ENCODE measurements around the gene EHBP1L1. TPM values are rescaled to one million over a fixed set of nuclear protein-coding genes. Genes with fewer than 3 reads are reported as not detected.

The EHBP1L1 gene
- total and polyA plus RNA-seq, 2 of the 8 experiments (the other 6 are each of a cell fraction or from before 2014, with no cell fraction given) = 4.3 to 6.6 TPM

DNA sequence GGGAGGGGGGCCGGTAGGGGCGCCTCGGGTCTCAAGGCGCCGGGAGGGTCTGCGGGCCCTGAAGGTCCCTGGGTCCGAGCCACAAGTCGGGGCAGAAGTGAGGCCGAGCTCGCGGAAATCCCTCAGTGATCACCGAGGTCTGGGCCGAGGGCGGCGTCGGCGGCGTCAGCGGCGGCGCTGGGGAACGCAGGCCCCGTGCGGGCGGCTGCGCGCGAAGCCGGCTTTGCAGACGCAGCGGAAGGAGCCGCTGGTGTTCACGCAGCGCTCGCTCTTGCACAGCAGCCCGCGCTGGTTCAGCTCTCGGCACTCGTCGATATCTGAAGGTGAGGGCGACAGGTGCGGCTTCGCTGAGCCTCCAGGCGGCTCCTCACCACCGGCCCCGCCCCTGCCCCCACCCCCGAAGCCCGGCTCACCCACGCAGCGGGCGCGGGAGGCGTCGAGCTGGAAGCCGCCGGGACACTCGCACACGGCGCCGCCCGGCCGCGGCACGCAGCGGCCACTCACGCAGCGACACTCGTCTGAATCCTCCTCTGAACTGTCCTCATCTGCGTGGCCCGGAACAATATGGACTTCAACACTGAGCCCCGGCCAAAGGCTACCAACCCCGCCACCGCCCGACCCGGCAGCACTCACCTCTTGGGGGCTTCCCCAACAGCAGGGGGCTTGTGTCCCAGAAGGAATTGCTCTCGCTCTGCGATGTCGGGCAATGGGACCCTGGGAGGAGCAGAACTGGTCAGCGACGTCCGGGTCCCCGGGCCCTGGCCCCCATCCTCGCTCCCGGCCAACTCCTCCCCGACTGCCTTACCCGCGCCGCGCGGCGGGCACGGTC is 36.7 kb upstream of the EHBP1L1 start (continued):
- TF ChIP-seq EZH2 (IDR thresholded peaks at IDR 0.05; ENCODE audit: low read depth, low read length, severe bottlenecking) (peak; percentile 12), RNF2 (IDR thresholded peaks at IDR 0.05; ENCODE audit: borderline replicate concordance, low read depth, low read length, missing control alignments, poor library complexity, severe bottlenecking) (peak; percentile 49), KDM4A (IDR thresholded peaks at IDR 0.05; ENCODE audit: low read depth, low read length, severe bottlenecking) (no peak), CHD1 (IDR thresholded peaks at IDR 0.05; ENCODE audit: low read depth, low read length) (no peak), KDM5A (IDR thresholded peaks at IDR 0.05; ENCODE audit: low read length) (no peak), GABPA (IDR thresholded peaks at IDR 0.05; ENCODE audit: borderline replicate concordance, insufficient read depth, low read length) (0 out of 2 replicates have a peak, but pooled peaks have one; percentile 9)
- TF ChIP-seq, protein P1, sequence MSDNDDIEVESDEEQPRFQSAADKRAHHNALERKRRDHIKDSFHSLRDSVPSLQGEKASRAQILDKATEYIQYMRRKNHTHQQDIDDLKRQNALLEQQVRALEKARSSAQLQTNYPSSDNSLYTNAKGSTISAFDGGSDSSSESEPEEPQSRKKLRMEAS (IDR thresholded peaks at IDR 0.05) = peak; percentile 67
